HepG2 (cell line): Measurements from ENCODE around the gene ZCCHC7. TPM values are rescaled to one million over a fixed set of nuclear protein-coding genes. Genes with fewer than 3 reads are reported as not detected.

ENCODE experiments used
- ATAD3A ChIP-seq: sonication (generic); formaldehyde crosslinking; IDR thresholded peaks from 2 replicates; pipeline ENCODE4 v1.4.0; 2020; ENCODE audit warnings: missing genetic modification reagents
- ATF7 ChIP-seq, 2 experiments: fragments of 450-650 bp in 1 of 2; sonication (generic) in 1 of 2; formaldehyde crosslinking in 1 of 2; IDR thresholded peaks; 2 replicates each; pipeline versions ENCODE4 v1.4.0 to v1.6.1; 2016 to 2020; ENCODE audit warnings: antibody characterized with exemption in 1 of 2, mild to moderate bottlenecking in 1 of 2, missing genetic modification reagents in 1 of 2
- BCL6 ChIP-seq: IDR thresholded peaks from 2 replicates; pipeline ENCODE4 v1.6.1; 2016; ENCODE audit warnings: missing genetic modification reagents, missing compliant biosample characterization
- CEBPG ChIP-seq: IDR thresholded peaks from 2 replicates; pipeline ENCODE4 v1.6.1; 2016
- HES4 ChIP-seq: sonication (generic); formaldehyde crosslinking; IDR thresholded peaks from 2 replicates; pipeline ENCODE4 v1.9.0; 2021; ENCODE audit warnings: mild to moderate bottlenecking, missing genetic modification reagents, borderline replicate concordance
- HHEX ChIP-seq: IDR thresholded peaks from 2 replicates; pipeline ENCODE4 v1.6.1; 2016; ENCODE audit warnings: control low read depth
- ISL2 ChIP-seq: sonication (generic); formaldehyde crosslinking; IDR thresholded peaks from 2 replicates; pipeline ENCODE4 v1.5.0; 2020; ENCODE audit warnings: missing genetic modification reagents
- ISX ChIP-seq: sonication (generic); formaldehyde crosslinking; conservative IDR thresholded peaks from 2 replicates; pipeline ENCODE4 v1.5.0; 2020; ENCODE audit warnings: missing genetic modification reagents
- JUND ChIP-seq: sonication (generic); formaldehyde crosslinking; IDR thresholded peaks from 2 replicates; pipeline ENCODE4 v1.8.0; 2022; ENCODE audit warnings: mild to moderate bottlenecking, missing genetic modification reagents
- MAFK ChIP-seq, 2 experiments: IDR thresholded peaks in 1 of 2; conservative IDR thresholded peaks in 1 of 2; 2 replicates each; pipeline ENCODE4 v1.6.1; 2011; ENCODE audit warnings: improper control_type of control experiment in 2 of 2, low read length in 2 of 2
- NFE2 ChIP-seq: sonication (generic); formaldehyde crosslinking; IDR thresholded peaks from 2 replicates; pipeline ENCODE4 v1.4.0; 2020; ENCODE audit warnings: missing genetic modification reagents
- POLR2AphosphoS2 ChIP-seq: IDR thresholded peaks from 2 replicates; pipeline ENCODE4 v1.6.1; 2011; ENCODE audit warnings: low read depth, low read length, improper control_type of control experiment
- POLR2G ChIP-seq: fragments of 200-400 bp; formaldehyde crosslinking; IDR thresholded peaks from 2 replicates; pipeline ENCODE4 v1.6.1; 2018; ENCODE audit warnings: mild to moderate bottlenecking, low read depth, low read length, moderate library complexity
- ZEB1 ChIP-seq: IDR thresholded peaks from 2 replicates; pipeline ENCODE4 v1.6.1; 2012; ENCODE audit warnings: mild to moderate bottlenecking, low read depth, inconsistent platforms; ENCODE audit not compliant: insufficient replicate concordance
- ZNF136 ChIP-seq: sonication (generic); formaldehyde crosslinking; IDR thresholded peaks from 2 replicates; pipeline ENCODE4 v1.8.1; 2022; ENCODE audit warnings: low read depth, mild to moderate bottlenecking, moderate library complexity, missing genetic modification reagents
- ZNF343 ChIP-seq: sonication (generic); formaldehyde crosslinking; IDR thresholded peaks from 2 replicates; pipeline ENCODE4 v1.4.0; 2020; ENCODE audit warnings: mild to moderate bottlenecking, missing genetic modification reagents
- ZNF383 ChIP-seq: sonication (generic); formaldehyde crosslinking; IDR thresholded peaks from 2 replicates; pipeline ENCODE4 v1.4.0; 2020; ENCODE audit warnings: missing genetic modification reagents, mild to moderate bottlenecking, borderline replicate concordance
- ZNF598 ChIP-seq: sonication (generic); formaldehyde crosslinking; IDR thresholded peaks from 2 replicates; pipeline ENCODE4 v1.5.1; 2020; ENCODE audit warnings: mild to moderate bottlenecking, missing genetic modification reagents, borderline replicate concordance
- ZNF605 ChIP-seq: sonication (generic); formaldehyde crosslinking; IDR thresholded peaks from 2 replicates; pipeline ENCODE4 v1.8.0; 2022; ENCODE audit warnings: mild to moderate bottlenecking, missing genetic modification reagents
- ZNF883 ChIP-seq: sonication (generic); formaldehyde crosslinking; IDR thresholded peaks from 2 replicates; pipeline ENCODE4 v1.5.1; 2020; ENCODE audit warnings: mild to moderate bottlenecking, missing genetic modification reagents; ENCODE audit errors: not compliant biosample characterization
- polyA plus RNA-seq, 8 experiments: library from polyadenylated mRNA; depleted of rRNA in 3 of 8; stranded (reverse) in 7 of 8; unstranded in 1 of 8; fragments of >200 nt; fragmentation: Illumina TruSeq in 4 of 8; extraction: Trizol in 4 of 8; gene quantifications; 2 replicates each; pipeline versions ENCODE4 v1.2.1 to v1.2.3, GENCODE V29; 2011 to 2016; ENCODE audit warnings: low read depth in 4 of 8, missing spikeins in 1 of 8, mixed read lengths in 1 of 8; ENCODE audit not compliant: insufficient read depth in 1 of 8
- total RNA-seq, 5 experiments: library from RNA; depleted of rRNA; stranded (reverse); fragments of >200 nt; fragmentation: Illumina TruSeq; extraction: Trizol; gene quantifications; 2 replicates each; pipeline ENCODE4 v1.2.3, GENCODE V29; 2016; ENCODE audit warnings: low read depth in 1 of 5
- TF ChIP-seq, protein P1 (sequence below): sonication (generic); formaldehyde crosslinking; IDR thresholded peaks from 2 replicates; pipeline ENCODE4; 2020; ENCODE audit warnings: missing genetic modification reagents, mild to moderate bottlenecking, borderline replicate concordance
- TF ChIP-seq, protein P2 (sequence below): sonication (generic); formaldehyde crosslinking; IDR thresholded peaks from 2 replicates; pipeline ENCODE4 v1.5.0; 2020; ENCODE audit warnings: missing genetic modification reagents
- TF ChIP-seq, protein P3 (sequence below): sonication (generic); formaldehyde crosslinking; IDR thresholded peaks from 2 replicates; pipeline ENCODE4 v1.8.1; 2023; ENCODE audit warnings: mild to moderate bottlenecking, missing genetic modification reagents, borderline replicate concordance
- TF ChIP-seq, protein P4 (sequence below): IDR thresholded peaks from 2 replicates; pipeline ENCODE4 v1.6.1; 2016; ENCODE audit warnings: missing genetic modification reagents, missing compliant biosample characterization
- TF ChIP-seq, protein P5 (sequence below): sonication (generic); formaldehyde crosslinking; IDR thresholded peaks from 2 replicates; pipeline ENCODE4 v1.4.0; 2020; ENCODE audit warnings: mild to moderate bottlenecking, missing genetic modification reagents

Gene ZCCHC7
- total and polyA plus RNA-seq, 2 of the 13 experiments (the other 11 are each of a cell fraction or from before 2014, with no cell fraction given), result 13.6 to 19.3 TPM

DNA sequence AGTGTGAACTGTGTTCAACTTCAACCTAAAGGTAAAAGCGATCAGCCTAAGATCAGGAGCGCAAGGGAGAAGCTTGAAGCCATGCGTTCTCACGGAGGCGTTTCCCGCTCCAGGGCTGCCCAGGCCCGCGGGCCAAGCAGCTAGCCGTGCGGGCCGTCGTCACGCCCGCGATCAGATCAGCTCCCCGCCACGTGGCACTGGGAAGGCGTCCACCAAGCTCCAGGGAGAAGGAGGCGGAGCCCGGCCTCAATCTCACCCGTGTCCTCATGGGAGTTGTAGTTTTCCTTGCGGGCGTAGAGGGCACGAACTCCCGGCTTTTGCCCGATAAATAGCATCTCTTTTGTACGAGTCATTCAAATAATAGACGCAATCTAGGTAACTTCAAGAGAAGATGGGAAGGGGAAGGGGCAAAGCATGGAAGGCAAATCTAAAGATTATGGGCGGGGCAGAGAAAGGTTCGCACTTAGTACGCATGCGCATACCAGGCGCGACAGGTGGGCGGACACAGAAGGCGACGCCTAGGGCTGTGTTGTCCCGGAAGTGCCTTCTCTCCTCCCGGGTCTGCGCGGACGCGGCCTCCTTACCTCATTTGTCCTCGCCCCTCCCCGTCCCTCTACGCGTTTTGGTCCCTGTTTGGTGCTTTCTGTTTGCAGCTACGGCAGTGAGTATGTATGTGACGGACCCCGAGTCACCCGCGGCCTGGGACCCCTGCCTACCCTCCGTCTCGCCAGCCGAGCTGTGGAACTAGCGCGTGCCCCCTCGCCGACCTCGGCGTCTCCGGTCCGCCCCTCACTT, 40.8 kb upstream of the ZCCHC7 start (continued):
- TF ChIP-seq POLR2AphosphoS2 (no peak), ZEB1 (peak; percentile 57), HES4 (CRISPR knock-in tag) (peak; percentile 99), ISX (CRISPR knock-in tag) (peak; percentile 96; the same call in 1 of the 2 replicates), CEBPG (CRISPR knock-in tag) (peak; percentile 46), ATAD3A (peak; percentile 90), POLR2G (peak; percentile 82; the same call in 1 of the 2 replicates), MAFK (conservative IDR thresholded peaks at IDR 0.05 in 1 of 2, IDR thresholded peaks at IDR 0.05 in 1 of 2; ENCODE audit: low read length in 2 of 2) (no peak), ZNF598 (CRISPR knock-in tag) (peak; percentile 97), NFE2 (CRISPR knock-in tag) (no peak), ZNF605 (CRISPR knock-in tag) (peak; percentile 100), ZNF383 (CRISPR knock-in tag) (no peak), BCL6 (CRISPR knock-in tag) (peak; percentile 73), ZNF136 (CRISPR knock-in tag) (peak; percentile 99), JUND (CRISPR knock-in tag) (peak; percentile 75), ATF7 (IDR thresholded peaks at IDR 0.05) (no peak), ATF7 (CRISPR knock-in tag; IDR thresholded peaks at IDR 0.05) (peak; percentile 85; the same call in 1 of the 2 replicates), ISL2 (CRISPR knock-in tag) (peak; percentile 68), ZNF883 (CRISPR knock-in tag) (peak; percentile 99), HHEX (CRISPR knock-in tag) (no peak), ZNF343 (CRISPR knock-in tag) (peak; percentile 98)
- TF ChIP-seq, protein P1, sequence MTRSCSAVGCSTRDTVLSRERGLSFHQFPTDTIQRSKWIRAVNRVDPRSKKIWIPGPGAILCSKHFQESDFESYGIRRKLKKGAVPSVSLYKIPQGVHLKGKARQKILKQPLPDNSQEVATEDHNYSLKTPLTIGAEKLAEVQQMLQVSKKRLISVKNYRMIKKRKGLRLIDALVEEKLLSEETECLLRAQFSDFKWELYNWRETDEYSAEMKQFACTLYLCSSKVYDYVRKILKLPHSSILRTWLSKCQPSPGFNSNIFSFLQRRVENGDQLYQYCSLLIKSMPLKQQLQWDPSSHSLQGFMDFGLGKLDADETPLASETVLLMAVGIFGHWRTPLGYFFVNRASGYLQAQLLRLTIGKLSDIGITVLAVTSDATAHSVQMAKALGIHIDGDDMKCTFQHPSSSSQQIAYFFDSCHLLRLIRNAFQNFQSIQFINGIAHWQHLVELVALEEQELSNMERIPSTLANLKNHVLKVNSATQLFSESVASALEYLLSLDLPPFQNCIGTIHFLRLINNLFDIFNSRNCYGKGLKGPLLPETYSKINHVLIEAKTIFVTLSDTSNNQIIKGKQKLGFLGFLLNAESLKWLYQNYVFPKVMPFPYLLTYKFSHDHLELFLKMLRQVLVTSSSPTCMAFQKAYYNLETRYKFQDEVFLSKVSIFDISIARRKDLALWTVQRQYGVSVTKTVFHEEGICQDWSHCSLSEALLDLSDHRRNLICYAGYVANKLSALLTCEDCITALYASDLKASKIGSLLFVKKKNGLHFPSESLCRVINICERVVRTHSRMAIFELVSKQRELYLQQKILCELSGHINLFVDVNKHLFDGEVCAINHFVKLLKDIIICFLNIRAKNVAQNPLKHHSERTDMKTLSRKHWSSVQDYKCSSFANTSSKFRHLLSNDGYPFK, result peak; percentile 80
- TF ChIP-seq, protein P2, sequence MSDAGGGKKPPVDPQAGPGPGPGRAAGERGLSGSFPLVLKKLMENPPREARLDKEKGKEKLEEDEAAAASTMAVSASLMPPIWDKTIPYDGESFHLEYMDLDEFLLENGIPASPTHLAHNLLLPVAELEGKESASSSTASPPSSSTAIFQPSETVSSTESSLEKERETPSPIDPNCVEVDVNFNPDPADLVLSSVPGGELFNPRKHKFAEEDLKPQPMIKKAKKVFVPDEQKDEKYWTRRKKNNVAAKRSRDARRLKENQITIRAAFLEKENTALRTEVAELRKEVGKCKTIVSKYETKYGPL (CRISPR knock-in tag), result peak; percentile 96; the same call in 1 of the 2 replicates
- TF ChIP-seq, protein P3, sequence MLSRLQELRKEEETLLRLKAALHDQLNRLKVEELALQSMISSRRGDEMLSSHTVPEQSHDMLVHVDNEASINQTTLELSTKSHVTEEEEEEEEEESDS (CRISPR knock-in tag), result peak; percentile 96
- TF ChIP-seq, protein P4, sequence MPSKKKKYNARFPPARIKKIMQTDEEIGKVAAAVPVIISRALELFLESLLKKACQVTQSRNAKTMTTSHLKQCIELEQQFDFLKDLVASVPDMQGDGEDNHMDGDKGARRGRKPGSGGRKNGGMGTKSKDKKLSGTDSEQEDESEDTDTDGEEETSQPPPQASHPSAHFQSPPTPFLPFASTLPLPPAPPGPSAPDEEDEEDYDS (CRISPR knock-in tag), result no peak; the same call in none of the 2 replicates
- TF ChIP-seq, protein P5, sequence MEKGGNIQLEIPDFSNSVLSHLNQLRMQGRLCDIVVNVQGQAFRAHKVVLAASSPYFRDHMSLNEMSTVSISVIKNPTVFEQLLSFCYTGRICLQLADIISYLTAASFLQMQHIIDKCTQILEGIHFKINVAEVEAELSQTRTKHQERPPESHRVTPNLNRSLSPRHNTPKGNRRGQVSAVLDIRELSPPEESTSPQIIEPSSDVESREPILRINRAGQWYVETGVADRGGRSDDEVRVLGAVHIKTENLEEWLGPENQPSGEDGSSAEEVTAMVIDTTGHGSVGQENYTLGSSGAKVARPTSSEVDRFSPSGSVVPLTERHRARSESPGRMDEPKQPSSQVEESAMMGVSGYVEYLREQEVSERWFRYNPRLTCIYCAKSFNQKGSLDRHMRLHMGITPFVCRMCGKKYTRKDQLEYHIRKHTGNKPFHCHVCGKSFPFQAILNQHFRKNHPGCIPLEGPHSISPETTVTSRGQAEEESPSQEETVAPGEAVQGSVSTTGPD (CRISPR knock-in tag), result peak; percentile 88; the same call in 1 of the 2 replicates
